Kasumi-1 (cell line): ENCODE results near the gene GRB14.
"Not testable (repeated sequence)": the region's sequence is repeated elsewhere in the genome, so short reads cannot be mapped to it uniquely, and the experiment has no call there.

Experiments
- DNase-seq, 2 experiments: peaks; one replicate each; lab custom pipeline; 2025; lab: John Stamatoyannopoulos, UW

The GRB14 gene

GRCh38 chr2:164620873-164621763 lies at the start of gene GRB14:
TSS of gene GRB14 (minus strand) at chr2:164621482. CDS start at chr2:164621309, 173 bp downstream.
- DNase-seq: no peak

- no peak for DNase-seq
Observed at GRCh38 chr2:164669291-164669690, 48.0 kb upstream of the GRB14 start.

DNA sequence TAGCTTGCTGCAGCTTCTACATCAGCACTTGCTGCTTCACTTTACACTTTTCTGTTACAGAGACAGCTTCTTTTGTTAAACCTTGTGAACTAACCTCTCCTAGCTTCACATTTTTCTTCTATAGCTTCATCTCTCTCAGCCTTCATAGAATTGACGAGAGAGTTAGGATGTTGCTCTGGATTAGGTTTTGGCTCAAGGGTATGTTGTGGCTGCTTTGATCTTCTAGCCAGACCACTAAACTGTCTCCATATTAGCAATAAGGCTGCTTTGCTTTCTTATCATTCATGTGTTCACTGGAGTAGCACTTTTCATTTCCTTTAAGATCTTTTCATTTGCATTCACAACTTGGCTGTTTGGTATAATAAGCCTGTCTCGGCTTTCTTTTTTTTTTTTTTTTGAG lies 46.3 kb upstream of the GRB14 start:
- DNase-seq: no peak

DNA sequence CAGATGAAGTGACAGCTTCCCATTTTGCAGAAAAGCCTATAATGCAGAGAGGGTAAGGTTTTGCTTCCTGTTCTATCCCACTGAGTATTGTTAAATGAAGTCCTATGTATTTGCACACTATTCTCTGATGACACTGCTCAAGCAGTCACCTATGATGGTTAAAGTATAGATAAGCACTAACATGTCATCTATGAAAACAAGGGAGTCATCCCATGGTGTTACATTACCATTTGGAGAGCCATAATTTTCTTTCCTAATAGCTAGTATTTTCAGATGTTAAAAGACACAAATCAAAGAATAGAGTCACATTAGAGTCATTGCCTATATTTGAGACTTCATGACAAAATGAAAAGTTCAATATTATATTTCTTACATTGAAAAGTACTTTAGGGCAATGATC lies 42.8 kb upstream of the GRB14 start:
- DNase-seq: no peak

DNA sequence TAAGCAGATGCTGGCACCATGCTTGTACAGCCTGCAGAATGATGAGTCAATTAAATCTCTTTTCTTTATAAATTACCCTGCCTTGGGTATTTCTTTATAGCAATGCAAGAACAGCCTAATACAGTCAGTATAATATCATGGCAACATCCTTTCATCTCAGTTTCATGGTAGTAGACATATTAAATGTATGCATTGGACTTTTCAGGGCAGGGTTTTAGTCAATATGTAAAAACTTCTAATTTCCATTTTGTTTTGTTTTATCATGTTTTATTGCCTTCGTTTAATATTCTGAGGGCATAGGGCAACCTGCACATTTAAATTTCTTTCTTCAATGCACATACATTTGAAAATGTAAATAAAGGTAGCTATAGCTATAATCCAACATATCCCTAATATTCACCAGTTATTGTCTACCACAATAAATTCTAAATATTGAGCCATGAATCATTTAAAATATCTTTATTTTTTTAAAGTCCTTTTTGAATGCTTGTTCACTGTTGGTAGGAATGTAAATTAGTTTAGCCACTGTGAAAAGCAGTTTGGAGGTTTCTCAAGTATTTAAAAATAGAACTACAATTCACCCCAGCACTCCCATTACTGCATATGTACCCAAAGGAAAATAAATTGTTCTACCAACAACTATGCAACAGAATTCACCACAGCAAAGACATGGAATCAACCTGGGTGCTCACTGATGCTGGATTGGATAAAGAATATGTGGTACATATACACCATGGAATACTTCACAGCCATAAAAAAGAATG lies 41.8 kb upstream of the GRB14 start:
- DNase-seq: no peak

DNA sequence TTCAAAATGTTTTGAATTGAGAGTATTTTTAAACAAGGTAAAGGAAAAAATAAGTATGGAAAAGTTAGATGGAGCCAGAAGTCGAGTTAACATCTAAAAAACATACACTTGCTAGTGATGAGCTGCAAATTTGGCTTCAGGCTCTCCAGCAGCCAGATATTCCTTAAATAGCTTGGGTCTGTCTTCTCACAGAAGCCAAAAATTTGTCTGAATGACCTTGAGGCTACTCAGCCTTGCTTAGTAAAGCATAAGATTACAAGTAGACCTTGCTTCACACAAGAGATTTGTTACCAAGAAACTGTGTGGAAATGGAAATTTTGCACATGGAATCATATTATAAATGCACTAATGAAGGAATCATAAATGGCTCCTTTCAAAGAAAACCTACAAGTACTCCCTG lies 40.8 kb upstream of the GRB14 start:
- no peak for DNase-seq

DNA sequence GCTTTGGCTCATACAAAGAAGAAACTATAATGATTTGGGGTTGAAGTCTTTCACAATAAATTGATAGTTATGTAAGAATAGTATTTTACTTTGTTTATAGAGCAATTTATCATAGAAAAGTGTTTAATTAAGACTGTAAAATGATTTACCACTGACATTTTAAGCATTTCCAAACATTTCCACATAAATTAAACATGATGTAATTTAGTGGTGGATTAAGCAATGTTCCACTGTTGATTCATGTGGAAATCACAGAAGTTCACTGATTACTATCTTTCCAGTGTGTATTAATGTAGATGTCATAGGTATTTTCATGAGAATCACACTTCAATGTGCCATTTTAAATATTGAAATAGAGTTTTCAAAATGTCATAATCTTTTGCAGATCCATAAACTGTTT lies 40.1 kb upstream of the GRB14 start:
- DNase-seq: no peak

GRCh38 chr2:164657129-164657528 lies 35.8 kb upstream of the GRB14 start:
- no peak for DNase-seq

GRCh38 chr2:164655750-164656149 lies 34.5 kb upstream of the GRB14 start:
- DNase-seq: no peak

- DNase-seq: no peak
Observed at GRCh38 chr2:164655336-164655735, 34.1 kb upstream of the GRB14 start.

DNA sequence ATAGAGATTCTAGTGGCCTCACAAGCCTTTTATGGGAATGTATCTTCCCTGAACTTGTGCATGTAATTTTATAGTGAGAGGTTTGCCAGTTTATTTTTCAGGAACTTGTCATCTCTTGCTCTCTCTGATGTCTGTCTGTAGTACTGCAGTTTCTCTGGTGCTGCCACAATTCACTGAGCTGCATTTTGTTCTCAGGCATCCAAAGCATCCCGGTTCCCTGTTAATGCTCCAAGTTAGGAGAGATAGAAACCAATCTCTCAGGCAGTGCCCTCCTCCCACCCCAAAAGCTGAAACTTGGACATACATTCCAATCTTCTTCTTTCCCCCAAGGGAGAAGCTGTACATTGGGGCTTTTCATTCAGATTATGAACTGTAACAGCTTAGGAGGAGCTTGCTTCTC lies 30.1 kb upstream of the GRB14 start:
- no peak for DNase-seq

- DNase-seq: no peak
Observed at GRCh38 chr2:164644036-164644700, 22.9 kb upstream of the GRB14 start.

DNA sequence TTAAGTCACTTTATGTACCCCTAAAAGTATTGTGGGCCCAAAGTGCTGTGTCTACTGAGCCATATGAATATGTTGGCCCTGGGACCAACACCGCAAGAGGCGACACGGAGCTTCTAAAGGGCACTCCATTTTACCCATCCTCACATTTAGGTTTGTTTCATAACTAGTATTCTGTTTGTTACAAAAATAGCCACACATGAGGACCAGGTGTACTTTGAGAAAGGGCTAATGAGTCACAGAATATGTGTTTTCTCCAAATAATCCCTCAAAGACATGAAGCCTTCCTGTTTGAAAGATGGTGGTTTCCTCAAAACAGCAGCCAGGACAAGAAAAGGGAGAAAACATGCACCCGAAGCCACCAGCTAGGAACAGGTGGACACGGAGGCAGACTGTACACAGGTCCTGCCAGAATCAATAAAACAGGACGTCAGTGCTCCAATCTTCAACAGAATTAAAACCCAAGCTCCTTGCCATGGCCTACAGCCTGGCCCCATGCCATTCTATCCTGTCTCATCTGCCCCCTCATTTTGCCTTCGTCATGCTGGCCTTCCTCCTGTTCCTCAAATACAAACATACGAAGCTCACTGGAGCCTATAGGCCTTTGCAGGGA lies 21.8 kb upstream of the GRB14 start:
- no peak for DNase-seq

- DNase-seq: no peak
Observed at GRCh38 chr2:164642268-164642667, 21.0 kb upstream of the GRB14 start.

- DNase-seq: not testable (repeated sequence)
Observed at GRCh38 chr2:164628319-164628718, 7.0 kb upstream of the GRB14 start.

DNA sequence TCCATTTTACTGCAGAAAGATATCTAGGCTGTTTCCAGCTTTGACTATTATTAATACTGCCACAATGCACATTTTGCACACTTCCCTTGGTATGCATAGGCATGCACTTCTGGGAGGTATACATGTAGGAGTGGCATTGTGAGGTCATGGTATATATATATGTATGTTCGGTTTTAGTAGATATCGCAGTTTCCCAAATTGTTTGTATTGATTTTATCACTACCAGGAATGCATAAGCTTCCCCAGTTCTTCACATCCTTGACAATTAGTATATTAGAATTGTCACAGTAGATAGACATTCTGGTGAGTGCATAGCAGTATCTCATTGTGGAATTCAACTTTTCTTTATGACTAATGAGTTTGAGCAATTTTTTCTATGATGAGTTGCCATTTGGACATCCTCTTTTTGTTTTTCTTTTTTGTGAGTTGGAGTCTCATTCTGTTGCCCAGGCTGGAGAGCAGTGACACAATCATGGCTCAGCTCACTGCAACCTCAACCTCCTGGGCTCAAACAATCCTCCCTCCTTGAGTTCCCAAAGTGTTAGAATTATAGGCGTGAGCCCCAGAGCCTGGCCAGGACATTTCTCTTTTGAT lies 4.2 kb upstream of the GRB14 start:
- no peak for DNase-seq

DNA sequence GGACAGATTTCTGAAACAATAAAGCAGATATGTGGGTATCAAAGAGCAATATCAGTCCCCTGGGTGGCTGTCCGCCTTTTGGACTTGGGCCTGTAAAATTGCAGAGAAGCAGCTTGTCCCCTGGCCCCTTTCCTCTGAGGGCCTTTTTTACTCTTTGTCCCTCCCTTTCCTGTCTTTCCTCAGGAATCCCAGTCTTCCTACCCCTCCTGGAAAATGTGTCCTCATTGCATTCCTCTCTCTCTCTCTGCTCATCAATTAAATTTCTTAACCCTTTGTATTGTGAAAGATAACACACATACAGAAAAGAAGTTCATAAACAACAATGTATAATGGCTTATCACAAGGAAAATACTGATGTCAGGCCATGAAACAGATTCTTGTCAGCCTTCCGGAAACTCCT lies 3.0 kb upstream of the GRB14 start:
- no peak for DNase-seq

DNA sequence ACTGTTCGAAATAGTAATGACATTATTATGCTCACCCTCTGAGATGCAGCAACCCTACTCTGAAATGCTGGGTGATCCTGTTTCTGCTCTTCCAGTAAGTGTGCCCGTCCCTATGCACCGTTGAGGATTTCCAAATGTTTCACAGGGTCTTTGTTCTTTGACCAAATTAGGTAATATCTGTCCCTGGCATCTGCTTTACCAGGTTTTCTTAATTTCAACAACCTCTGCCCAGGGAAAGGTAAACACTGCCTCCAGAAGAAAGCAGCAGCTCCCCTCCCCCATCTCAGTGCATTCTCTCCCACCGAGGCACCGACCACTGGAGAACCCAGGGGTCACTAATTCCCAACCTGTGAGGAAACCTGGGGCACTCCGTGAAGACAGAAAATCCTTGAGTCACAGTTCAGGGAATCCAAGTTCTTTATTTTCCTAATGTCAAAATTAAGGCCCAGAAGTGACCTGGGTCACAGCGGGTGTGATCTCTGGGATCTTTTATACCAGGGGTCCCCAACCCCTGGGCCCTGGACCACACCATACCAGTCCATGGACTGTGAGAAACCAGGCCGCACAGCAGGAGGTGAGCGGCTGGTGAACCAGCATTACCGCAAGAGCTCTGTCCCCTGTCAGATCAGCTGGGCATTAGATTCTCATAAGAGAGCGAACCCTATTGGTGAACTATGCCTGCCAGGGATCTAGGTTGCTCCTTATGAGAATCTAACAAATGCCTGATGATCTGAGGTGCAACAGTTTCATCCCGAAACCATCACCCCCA lies 1.2 kb upstream of the GRB14 start:
- no peak for DNase-seq

GRCh38 chr2:164621764-164622105 lies 453 bp upstream of the GRB14 start:
- no peak for DNase-seq

DNA sequence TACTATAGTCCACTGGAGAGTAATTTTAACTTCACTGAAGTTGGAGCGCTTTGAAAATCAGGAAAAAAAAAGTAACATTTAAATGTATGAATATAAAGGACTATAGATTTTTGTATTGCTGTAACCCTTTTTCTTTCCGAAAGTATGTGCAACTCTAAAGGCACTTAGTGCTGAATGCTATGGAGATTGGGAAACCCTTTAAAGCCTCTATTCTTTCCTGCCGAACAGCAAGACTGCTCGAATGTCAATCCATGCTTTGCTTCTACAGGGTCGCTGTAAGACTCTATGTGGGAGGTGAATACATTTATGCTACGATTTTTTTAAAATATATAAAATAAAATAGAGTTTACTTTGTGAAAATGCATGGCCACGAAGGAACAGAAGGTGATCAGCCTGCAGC lies 825 bp downstream of the GRB14 start:
- no peak for DNase-seq

DNA sequence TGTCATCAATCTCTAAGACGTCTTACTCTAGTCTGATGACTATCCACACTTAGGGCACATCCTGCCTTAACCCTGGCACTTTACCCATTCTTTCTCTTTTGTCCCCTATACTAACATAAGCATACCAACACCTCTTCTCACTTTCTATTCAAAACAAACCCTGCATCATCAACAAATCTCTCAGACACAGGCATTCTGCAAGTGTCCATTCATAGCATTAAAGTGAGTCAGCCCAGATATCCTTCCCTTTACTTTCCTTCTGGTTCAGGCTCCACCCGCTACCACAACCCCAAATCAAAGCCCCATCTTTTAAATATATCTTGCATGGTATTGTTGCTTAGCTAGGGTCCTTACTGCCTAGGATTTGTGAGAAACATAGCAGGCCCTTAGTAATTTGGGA lies 3.8 kb downstream of the GRB14 start:
- no peak for DNase-seq
